ENCODE data around the gene TXNDC2. TPM values are rescaled to one million over a fixed set of nuclear protein-coding genes. Genes with fewer than 3 reads are reported as not detected.

The TXNDC2 gene
- total RNA-seq, 1 experiment from 2014 or later = 0.06 TPM

DNA sequence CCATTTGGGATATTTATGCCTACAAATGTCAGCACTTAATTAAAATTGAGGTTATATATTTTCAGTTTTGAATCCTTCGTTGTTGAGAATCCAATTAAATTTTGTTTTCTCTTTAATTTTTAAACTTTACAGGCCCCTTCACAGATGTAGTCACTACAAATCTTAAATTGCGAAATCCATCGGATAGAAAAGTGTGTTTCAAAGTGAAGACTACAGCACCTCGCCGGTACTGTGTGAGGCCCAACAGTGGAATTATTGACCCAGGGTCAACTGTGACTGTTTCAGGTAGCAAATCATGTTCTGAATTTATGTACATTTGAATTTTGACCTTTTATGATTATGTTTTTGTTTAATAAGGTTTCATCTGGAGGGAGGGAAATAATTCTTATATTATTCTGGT is 45.9 kb downstream of the TXNDC2 start:
- DNase-seq (ENCODE audit: low read depth) = no peak

DNA sequence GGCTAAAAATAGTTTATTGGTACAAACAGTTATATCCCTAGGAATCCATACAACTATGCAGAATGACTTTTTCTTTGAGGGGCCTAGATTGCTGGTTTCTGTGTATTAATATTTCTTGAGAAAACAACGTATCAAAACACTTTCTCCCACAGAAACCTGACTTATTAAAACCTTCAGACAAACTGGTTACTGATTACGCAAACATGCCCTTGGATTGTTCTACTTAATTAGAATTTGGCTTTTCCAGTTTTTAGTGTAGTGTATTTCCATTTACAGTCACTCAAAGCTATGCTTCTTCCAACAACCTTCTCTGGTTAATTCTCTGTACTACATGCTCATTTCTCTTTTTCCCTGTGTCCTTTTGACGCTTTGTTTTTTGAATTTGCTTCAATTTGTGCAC is 48.1 kb downstream of the TXNDC2 start:
- DNase-seq (ENCODE audit: low read depth) = no peak

DNA sequence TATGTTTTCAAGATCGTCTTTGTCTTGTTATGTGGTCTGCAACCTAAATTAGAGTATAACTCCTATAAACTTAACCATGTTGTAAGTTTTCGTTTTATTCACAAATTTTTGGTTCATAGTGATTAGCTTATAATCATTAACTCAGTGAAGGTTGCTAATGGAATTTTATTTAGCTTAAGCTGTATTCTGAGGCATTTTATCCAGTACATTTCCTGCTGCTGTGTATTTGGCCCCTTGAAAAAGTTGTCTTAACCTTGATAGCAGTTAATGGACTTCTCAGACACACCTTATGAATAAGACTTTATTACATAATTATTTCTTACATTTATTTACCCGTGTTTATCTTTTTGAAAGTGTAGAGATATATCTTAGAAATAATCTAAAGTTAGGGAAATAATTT is 48.5 kb downstream of the TXNDC2 start:
- DNase-seq (ENCODE audit: low read depth) = no peak

Other genes with a start within 250 kb of the TXNDC2 start
- 18.2 and 19.3 TPM in 2 replicates for gene RAB31, start 177.7 kb upstream of the TXNDC2 start, total RNA-seq (2014; rRNA removed; shearing (Covaris generic))
- gene VAPA, start 28.0 kb downstream of the TXNDC2 start, total RNA-seq (2014; rRNA removed; shearing (Covaris generic)) = 323 and 410 TPM in 2 replicates